Thyroid gland (tissue), 4 donors: ENCODE data around the gene SUCLG2. TPM values are rescaled to one million over a fixed set of nuclear protein-coding genes. Genes with fewer than 3 reads are reported as not detected.

Experiments used
- DNase-seq, 2 donors: peaks; one replicate each; pipeline ENCODE4 v3.0.0-alpha.2; 2019
- H3K27ac ChIP-seq, 3 donors: fragments of 200-600 bp; sonication (generic); 1 replicate in 2 of 3; 2 replicates in 1 of 3; pipeline ENCODE4 v1.5.1; 2016 to 2019; ENCODE audit warnings: mild to moderate bottlenecking in 1 of 3, moderate library complexity in 1 of 3
- H3K27me3 ChIP-seq: fragments of 200-600 bp; sonication (generic); one replicate; pipeline ENCODE4 v1.5.1; 2019
- H3K36me3 ChIP-seq, 2 donors: fragments of 200-600 bp; sonication (generic); one replicate each; pipeline ENCODE4 v1.5.1; 2016 to 2019
- H3K4me1 ChIP-seq, 2 donors: fragments of 200-600 bp; sonication (generic); one replicate each; pipeline ENCODE4 v1.5.1; 2017 to 2019
- H3K4me3 ChIP-seq, 3 donors: fragments of 200-600 bp; sonication (generic); replicated peaks in 1 of 3; 1 replicate in 2 of 3; 2 replicates in 1 of 3; pipeline ENCODE4 v1.5.1; 2016; ENCODE audit warnings: mild to moderate bottlenecking in 1 of 3
- H3K9me3 ChIP-seq: fragments of 200-600 bp; sonication (generic); one replicate; pipeline ENCODE4 v1.5.1; 2017
- POLR2A ChIP-seq, 2 donors: fragments of 450-650 bp; IDR thresholded peaks; one replicate each; pipeline ENCODE4 v1.6.1; 2017; ENCODE audit warnings: antibody characterized with exemption in 2 of 2, mild to moderate bottlenecking in 2 of 2, moderate library complexity in 1 of 2
- WGBS, 2 donors: methylation state at CpG; one replicate each; pipeline ENCODE4 v1.1.5; 2017; 5-methylcytosine and 5-hydroxymethylcytosine counted together
- intact Hi-C: fragments of 100-400 bp; cut with DNase I; formaldehyde crosslinking; loops from one replicate; pipeline ENCODE4 v1.15.1; 2023
- total RNA-seq, 4 donors: library from RNA; depleted of rRNA; stranded (reverse); fragments of >200 nt; gene quantifications; one replicate each; pipeline ENCODE4 v1.2.3, GENCODE V29; 2016
- TF ChIP-seq, protein P1 (sequence below), 6 experiments: fragments of 200-600 bp in 3 of 6; fragments of 450-650 bp in 3 of 6; sonication (generic) in 3 of 6; IDR thresholded peaks; one replicate each; pipeline ENCODE4 v1.5.1; 2016 to 2019; ENCODE audit warnings: antibody characterized with exemption in 6 of 6, mild to moderate bottlenecking in 2 of 6, inconsistent platforms in 1 of 6, moderate library complexity in 1 of 6

SUCLG2 gene
- total RNA-seq, 4 donors from 2014 or later = 64.4 to 70.9 (median 70.7) TPM

DNA sequence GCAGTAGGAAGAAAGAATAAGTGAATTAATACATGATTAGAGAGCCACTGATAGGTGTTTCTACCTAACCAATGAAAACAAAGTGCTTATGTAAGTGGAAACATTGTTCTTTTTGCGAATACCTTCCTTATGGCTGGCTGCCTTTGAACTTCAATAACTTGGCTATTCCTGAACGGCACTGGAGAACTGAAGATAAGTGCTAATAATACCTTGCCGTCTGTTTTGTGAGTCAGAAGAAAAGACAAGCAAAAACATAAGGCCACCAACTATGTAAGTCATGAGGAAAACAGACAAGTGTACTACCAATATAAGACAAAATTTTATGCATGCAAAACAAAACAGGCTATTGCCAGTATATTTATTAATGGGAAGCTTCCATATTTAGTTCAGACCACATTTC lies 160.6 kb downstream of the SUCLG2 start:
- H3K27me3 ChIP-seq = no peaks in the 10 kb centered on the region
- intact Hi-C loops = no loop called here
- peaks cover 0 to 5% of the 10 kb centered on the region in 2 donors for H3K36me3 ChIP-seq
- TF ChIP-seq, protein P1, sequence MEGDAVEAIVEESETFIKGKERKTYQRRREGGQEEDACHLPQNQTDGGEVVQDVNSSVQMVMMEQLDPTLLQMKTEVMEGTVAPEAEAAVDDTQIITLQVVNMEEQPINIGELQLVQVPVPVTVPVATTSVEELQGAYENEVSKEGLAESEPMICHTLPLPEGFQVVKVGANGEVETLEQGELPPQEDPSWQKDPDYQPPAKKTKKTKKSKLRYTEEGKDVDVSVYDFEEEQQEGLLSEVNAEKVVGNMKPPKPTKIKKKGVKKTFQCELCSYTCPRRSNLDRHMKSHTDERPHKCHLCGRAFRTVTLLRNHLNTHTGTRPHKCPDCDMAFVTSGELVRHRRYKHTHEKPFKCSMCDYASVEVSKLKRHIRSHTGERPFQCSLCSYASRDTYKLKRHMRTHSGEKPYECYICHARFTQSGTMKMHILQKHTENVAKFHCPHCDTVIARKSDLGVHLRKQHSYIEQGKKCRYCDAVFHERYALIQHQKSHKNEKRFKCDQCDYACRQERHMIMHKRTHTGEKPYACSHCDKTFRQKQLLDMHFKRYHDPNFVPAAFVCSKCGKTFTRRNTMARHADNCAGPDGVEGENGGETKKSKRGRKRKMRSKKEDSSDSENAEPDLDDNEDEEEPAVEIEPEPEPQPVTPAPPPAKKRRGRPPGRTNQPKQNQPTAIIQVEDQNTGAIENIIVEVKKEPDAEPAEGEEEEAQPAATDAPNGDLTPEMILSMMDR (IDR thresholded peaks at IDR 0.05) = no peak
- no peak for TF ChIP-seq POLR2A (IDR thresholded peaks at IDR 0.05)
- no peak for DNase-seq
- no peak overlapping the region for H3K4me3 ChIP-seq
- no peak overlapping the region for H3K27ac ChIP-seq
- H3K4me1 ChIP-seq = no peaks in the 10 kb centered on the region
- no peaks in the 10 kb centered on the region for H3K9me3 ChIP-seq
- WGBS, 2 donors = 58 to 59% methylated on average over 3 of the region's 3 CpGs

DNA sequence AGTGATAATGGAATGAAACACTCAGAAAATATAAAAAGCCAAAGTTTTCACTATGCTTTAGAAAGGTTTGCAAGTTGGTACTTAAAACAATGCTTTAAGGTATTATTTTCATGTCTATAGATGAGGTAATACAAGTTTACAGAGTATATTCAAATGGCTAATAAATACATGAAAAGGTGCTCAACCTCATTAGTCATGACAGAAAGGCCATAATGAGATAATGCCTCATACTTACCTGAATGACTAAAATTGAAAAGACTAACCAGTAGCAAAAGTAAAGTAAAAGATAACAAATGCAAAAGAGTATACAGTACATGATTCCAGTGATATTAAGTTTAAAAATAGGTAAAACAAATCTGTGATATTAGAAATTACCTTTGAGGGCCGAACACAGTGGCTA lies 163.8 kb downstream of the SUCLG2 start:
- no peak for DNase-seq
- Histone ChIP-seq H3K4me1 (no peaks in the 10 kb centered on the region), H3K27ac (no peak overlapping the region), H3K9me3 (no peaks in the 10 kb centered on the region), H3K4me3 (no peak overlapping the region), H3K27me3 (no peaks in the 10 kb centered on the region), H3K36me3 (peaks cover 0 to 5% of the 10 kb centered on the region in 2 donors)
- intact Hi-C loops = no loop called here
- WGBS, 2 donors = 100% methylated on average over 1 of the region's 1 CpG
- TF ChIP-seq POLR2A (IDR thresholded peaks at IDR 0.05) = no peak
- TF ChIP-seq, protein P1 (IDR thresholded peaks at IDR 0.05) = no peak

DNA sequence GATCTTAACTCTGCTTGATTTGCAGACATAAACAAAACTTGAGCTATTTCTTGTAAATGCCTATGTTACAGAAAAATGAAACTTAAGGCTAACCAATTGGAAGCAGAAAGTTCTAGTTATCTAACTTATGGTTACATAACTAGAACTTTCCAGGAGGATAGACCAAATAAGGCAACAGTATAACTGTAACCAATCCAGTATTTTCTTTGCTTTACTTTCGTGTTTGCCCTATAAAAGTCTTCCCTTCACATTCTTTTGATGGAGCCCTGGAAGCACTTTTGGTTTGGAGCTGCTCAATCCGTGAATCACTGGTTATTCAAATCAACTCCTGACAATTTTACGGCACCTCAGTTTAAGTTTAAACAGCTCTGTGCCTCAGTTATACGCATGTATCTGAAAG lies 164.6 kb downstream of the SUCLG2 start:
- no peaks in the 10 kb centered on the region for H3K27me3 ChIP-seq
- no peaks in the 10 kb centered on the region for H3K4me1 ChIP-seq
- WGBS, 2 donors = 81% methylated on average over 4 of the region's 4 CpGs
- TF ChIP-seq, protein P1 (IDR thresholded peaks at IDR 0.05) = no peak
- no peak for TF ChIP-seq POLR2A (IDR thresholded peaks at IDR 0.05)
- no peak overlapping the region for H3K4me3 ChIP-seq
- H3K9me3 ChIP-seq = no peaks in the 10 kb centered on the region
- intact Hi-C loops = no loop called here
- DNase-seq = no peak
- no peak overlapping the region for H3K27ac ChIP-seq
- peaks cover 0 to 2% of the 10 kb centered on the region in 2 donors for H3K36me3 ChIP-seq

DNA sequence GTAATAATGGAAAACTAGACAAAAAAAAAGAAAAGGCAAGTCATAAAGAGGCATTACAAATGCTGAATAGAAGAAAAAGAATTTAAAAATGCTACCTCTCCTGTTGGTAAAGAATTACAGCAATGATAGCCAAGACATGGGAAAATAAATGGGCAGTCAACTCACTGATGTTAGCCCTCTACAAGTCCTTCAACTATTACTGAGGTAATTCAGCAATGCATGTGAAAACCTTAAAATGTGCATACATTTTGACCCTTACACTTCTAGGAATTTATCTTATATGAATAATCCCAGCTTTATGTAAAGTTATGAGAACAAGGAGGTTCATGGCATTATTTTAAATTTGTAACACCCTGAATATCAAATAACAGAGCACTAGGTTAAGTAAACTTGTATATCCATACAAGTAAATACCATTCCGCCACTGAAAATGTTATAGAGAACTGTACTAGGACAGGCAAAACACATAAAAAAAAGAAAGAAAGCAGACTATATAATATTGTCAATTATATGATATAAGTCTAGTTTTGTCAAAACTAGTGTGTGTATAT lies 166.8 kb downstream of the SUCLG2 start:
- no peaks in the 10 kb centered on the region for H3K36me3 ChIP-seq
- H3K27ac ChIP-seq = no peak overlapping the region
- 97 to 100% methylated on average over 1 of the region's 1 CpG for WGBS, 2 donors
- no peaks in the 10 kb centered on the region for H3K27me3 ChIP-seq
- DNase-seq = no peak
- H3K4me1 ChIP-seq = no peaks in the 10 kb centered on the region
- H3K9me3 ChIP-seq = no peaks in the 10 kb centered on the region
- H3K4me3 ChIP-seq = no peak overlapping the region
- intact Hi-C loops = no loop called here
- TF ChIP-seq, protein P1 (IDR thresholded peaks at IDR 0.05) = no peak
- no peak for TF ChIP-seq POLR2A (IDR thresholded peaks at IDR 0.05)

DNA sequence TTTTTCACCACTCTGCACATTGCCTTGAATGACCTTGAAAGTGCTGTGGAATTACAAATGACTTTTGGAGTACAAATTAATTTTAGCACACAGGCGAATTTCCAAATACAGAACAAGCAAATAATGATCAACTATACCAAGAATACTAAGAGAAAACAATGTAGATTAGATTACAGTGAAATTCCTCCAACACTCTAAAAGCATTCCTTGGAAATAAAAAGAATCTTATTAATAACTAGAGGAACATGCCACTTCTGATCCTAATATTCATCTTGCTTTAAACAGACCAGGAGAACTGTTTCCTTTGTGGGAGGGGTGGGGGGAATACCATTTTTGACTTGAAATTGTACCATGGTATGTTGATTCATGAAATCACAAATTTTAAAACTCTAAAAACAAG lies 167.5 kb downstream of the SUCLG2 start:
- whole genome bisulfite sequencing, 2 donors = 79 to 85% methylated on average over 1 of the region's 1 CpG
- TF ChIP-seq POLR2A (IDR thresholded peaks at IDR 0.05) = no peak
- TF ChIP-seq, protein P1 (IDR thresholded peaks at IDR 0.05) = no peak
- no peaks in the 10 kb centered on the region for H3K36me3 ChIP-seq
- no peaks in the 10 kb centered on the region for H3K27me3 ChIP-seq
- no peaks in the 10 kb centered on the region for H3K4me1 ChIP-seq
- intact Hi-C loops = no loop called here
- DNase-seq = no peak
- H3K4me3 ChIP-seq = no peak overlapping the region
- H3K9me3 ChIP-seq = no peaks in the 10 kb centered on the region
- no peak overlapping the region for H3K27ac ChIP-seq
